Measurements from ENCODE around the gene PALM2AKAP2.

PALM2AKAP2 gene

DNA sequence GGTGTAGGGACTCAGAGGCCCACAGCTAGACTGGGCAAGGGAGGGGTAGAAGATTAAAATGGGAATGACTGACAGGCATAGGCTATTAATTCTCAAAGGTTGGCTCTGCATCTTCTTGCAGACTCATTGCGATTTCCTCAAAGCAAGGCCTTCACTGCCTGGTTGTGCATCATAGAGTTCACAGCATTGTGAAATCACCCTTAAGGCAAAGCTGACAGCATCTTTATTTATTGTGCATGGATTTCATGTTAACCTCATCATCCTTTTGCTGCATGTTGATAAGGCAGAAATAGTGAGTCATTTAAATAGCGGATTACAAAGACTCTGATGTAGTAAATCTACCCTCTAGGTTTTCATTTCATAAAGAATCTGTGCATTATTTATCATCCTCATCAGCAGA is 13.6 kb upstream of the PALM2AKAP2 start:
- no peak overlapping the region for H3K9ac ChIP-seq
- no peak overlapping the region for H2AFZ ChIP-seq (ENCODE audit: low read depth)
- H3K4me3 ChIP-seq (IDR thresholded peaks at IDR 0.05; ENCODE audit: insufficient read depth, low read depth, low read length): no peak overlapping the region
- no peak overlapping the region for H3K4me2 ChIP-seq
- no peaks in the 10 kb centered on the region for H3K36me3 ChIP-seq (ENCODE audit: insufficient read depth)
- TF ChIP-seq, protein P1, sequence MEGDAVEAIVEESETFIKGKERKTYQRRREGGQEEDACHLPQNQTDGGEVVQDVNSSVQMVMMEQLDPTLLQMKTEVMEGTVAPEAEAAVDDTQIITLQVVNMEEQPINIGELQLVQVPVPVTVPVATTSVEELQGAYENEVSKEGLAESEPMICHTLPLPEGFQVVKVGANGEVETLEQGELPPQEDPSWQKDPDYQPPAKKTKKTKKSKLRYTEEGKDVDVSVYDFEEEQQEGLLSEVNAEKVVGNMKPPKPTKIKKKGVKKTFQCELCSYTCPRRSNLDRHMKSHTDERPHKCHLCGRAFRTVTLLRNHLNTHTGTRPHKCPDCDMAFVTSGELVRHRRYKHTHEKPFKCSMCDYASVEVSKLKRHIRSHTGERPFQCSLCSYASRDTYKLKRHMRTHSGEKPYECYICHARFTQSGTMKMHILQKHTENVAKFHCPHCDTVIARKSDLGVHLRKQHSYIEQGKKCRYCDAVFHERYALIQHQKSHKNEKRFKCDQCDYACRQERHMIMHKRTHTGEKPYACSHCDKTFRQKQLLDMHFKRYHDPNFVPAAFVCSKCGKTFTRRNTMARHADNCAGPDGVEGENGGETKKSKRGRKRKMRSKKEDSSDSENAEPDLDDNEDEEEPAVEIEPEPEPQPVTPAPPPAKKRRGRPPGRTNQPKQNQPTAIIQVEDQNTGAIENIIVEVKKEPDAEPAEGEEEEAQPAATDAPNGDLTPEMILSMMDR (conservative IDR thresholded peaks at IDR 0.05; ENCODE audit: low read depth, low read length): no peak
- H4K20me1 ChIP-seq (ENCODE audit: insufficient read depth): no peaks in the 10 kb centered on the region
- no peaks in the 10 kb centered on the region for H3K27me3 ChIP-seq (ENCODE audit: insufficient read depth, low read depth)
- H3K27ac ChIP-seq: no peak overlapping the region
- no peaks in the 10 kb centered on the region for H3K4me1 ChIP-seq (ENCODE audit: low read depth, poor library complexity, severe bottlenecking)
- H3K79me2 ChIP-seq (ENCODE audit: insufficient read depth, low read depth): no peaks in the 10 kb centered on the region

DNA sequence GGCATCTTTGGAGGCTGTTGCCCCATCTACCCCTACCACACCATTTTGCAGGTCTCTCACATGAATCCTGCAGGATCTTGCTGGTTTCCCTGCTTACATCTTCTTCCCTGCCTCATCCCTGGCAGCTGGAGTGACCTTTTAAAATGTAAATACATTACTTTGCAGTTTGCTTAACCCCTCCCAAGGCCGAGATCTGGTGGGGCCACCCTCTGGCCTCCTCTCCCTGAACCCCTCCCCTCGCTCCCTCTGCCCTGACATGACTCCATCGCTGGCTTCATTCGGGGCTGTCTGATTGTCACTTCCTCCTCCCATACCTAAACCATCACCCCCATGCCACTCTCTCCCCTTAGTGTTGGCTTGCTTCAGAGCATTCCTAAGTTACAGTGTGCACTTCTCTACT is 12.6 kb upstream of the PALM2AKAP2 start:
- Histone ChIP-seq H3K9ac (no peak overlapping the region), H4K20me1 (ENCODE audit: insufficient read depth) (no peaks in the 10 kb centered on the region), H3K4me2 (no peak overlapping the region), H3K27me3 (ENCODE audit: insufficient read depth, low read depth) (no peaks in the 10 kb centered on the region), H2AFZ (ENCODE audit: low read depth) (no peak overlapping the region), H3K4me1 (ENCODE audit: low read depth, poor library complexity, severe bottlenecking) (no peaks in the 10 kb centered on the region), H3K36me3 (ENCODE audit: insufficient read depth) (no peaks in the 10 kb centered on the region), H3K4me3 (IDR thresholded peaks at IDR 0.05; ENCODE audit: insufficient read depth, low read depth, low read length) (no peak overlapping the region), H3K79me2 (ENCODE audit: insufficient read depth, low read depth) (no peaks in the 10 kb centered on the region), H3K27ac (no peak overlapping the region)
- TF ChIP-seq, protein P1 (conservative IDR thresholded peaks at IDR 0.05; ENCODE audit: low read depth, low read length): no peak

DNA sequence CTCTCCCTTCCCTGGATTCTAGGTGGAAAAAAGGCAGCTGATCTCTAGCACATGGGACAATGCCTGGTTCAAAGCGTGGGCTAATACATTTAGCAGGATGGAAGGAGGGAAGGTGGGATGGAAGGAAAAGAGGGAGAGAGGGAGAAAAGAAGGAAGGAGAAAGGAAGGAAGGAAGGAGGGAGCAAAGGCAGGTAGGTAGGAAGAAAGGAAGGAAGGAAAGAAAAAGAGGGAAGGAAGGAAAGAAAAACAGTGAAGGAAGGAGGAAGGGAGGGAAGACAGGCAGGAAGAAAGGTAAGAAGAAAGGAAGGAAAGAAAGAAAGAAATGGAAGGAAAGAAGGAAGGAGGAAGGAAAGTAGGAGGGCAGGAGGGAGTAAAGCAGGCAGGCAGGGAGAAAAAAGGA is 12.2 kb upstream of the PALM2AKAP2 start:
- Histone ChIP-seq H3K4me3 (IDR thresholded peaks at IDR 0.05; ENCODE audit: insufficient read depth, low read depth, low read length) (no peak overlapping the region), H3K27ac (no peak overlapping the region), H3K27me3 (ENCODE audit: insufficient read depth, low read depth) (no peaks in the 10 kb centered on the region), H3K36me3 (ENCODE audit: insufficient read depth) (no peaks in the 10 kb centered on the region), H4K20me1 (ENCODE audit: insufficient read depth) (no peaks in the 10 kb centered on the region), H3K9ac (no peak overlapping the region), H3K4me1 (ENCODE audit: low read depth, poor library complexity, severe bottlenecking) (no peaks in the 10 kb centered on the region), H3K79me2 (ENCODE audit: insufficient read depth, low read depth) (no peaks in the 10 kb centered on the region), H2AFZ (ENCODE audit: low read depth) (no peak overlapping the region), H3K4me2 (no peak overlapping the region)
- TF ChIP-seq, protein P1 (conservative IDR thresholded peaks at IDR 0.05; ENCODE audit: low read depth, low read length): no peak

DNA sequence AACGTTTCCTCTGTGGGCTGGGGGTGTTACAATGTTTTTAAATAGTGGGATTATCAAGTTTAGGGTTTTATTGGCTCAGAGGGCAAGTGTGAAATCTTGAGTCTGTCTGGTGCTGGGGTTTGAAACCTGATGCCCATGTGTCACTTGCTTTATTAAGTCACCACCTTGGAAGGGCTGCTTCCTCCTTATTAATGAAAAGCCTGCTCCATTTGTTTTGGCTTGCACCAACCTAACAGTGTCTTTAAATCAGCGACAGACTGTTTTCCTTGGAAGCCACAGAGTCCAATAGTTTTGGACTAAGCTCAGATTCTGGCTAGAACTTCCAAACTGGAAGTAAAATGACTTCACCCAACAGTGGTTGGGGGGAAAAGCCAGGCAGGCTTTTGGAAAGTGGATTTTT is 10.7 kb upstream of the PALM2AKAP2 start:
- H3K9ac ChIP-seq: no peak overlapping the region
- TF ChIP-seq, protein P1 (conservative IDR thresholded peaks at IDR 0.05; ENCODE audit: low read depth, low read length): no peak
- no peak overlapping the region for H3K4me3 ChIP-seq (IDR thresholded peaks at IDR 0.05; ENCODE audit: insufficient read depth, low read depth, low read length)
- H3K27me3 ChIP-seq (ENCODE audit: insufficient read depth, low read depth): no peaks in the 10 kb centered on the region
- no peaks in the 10 kb centered on the region for H3K36me3 ChIP-seq (ENCODE audit: insufficient read depth)
- no peaks in the 10 kb centered on the region for H3K79me2 ChIP-seq (ENCODE audit: insufficient read depth, low read depth)
- H2AFZ ChIP-seq (ENCODE audit: low read depth): no peak overlapping the region
- H3K27ac ChIP-seq: no peak overlapping the region
- H4K20me1 ChIP-seq (ENCODE audit: insufficient read depth): no peaks in the 10 kb centered on the region
- no peak overlapping the region for H3K4me2 ChIP-seq
- no peaks in the 10 kb centered on the region for H3K4me1 ChIP-seq (ENCODE audit: low read depth, poor library complexity, severe bottlenecking)
